Measurements from ENCODE around the gene IL6ST.
"Not testable (repeated sequence)": the region's sequence is repeated elsewhere in the genome, so short reads cannot be mapped to it uniquely, and the experiment has no call there.

IL6ST gene

DNA sequence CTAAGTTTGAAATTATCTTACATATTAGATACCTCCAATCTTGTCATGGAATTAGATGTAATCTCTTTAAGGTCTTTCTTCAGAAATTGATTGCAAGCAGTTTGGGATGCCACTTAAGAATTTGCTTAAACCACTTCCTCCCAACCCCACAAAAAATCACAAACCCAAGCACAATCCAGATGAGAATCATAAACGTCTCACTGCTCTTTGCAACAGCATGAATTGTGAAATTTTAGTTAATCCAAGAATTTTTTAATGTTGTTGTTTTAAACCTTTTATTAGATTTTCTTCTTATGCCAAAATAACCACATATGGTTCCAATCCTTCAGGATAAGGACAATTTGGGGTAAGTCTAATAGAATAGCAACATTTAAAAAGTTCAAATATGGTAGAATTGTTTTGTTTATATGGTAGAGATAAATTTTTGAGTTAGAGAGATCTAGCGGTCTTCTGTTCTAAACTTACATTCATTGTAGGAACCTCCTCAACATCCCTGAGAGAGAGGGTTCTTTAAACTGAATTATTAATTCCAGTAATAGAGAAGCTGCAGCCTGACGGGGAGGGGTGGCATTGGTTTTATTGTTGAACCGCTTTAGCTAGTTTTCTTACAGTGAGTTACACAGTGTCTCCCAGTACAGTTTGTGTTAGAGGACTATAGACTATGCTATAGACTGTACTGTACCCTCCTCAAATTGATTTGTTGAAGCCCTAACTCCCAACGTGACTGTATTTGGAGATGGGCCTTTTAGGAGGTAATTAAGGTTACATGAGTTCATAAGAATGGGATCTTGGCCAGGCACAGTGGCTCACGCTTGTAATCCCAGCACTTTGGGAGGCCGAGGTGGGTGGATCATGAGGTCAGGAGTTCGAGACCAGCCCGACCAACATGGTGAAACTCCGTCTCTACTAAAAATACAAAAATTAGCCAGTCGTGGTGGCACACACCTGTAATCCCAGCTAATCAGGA, 24.8 kb upstream of the IL6ST start:
- ATAC-seq (replicated peaks; ENCODE audit: extremely low read depth, poor library complexity, severe bottlenecking), result no peak
- H3K36me3 Mint-ChIP-seq (ENCODE audit: insufficient read depth), result no peaks in the 10 kb centered on the region
- H3K4me3 Mint-ChIP-seq, result no peak overlapping the region
- DNase-seq (ENCODE audit: low spot score in 2 of 2), result no peak
- H3K4me1 Mint-ChIP-seq, result peaks cover 6% of the 10 kb centered on the region
- no peaks in the 10 kb centered on the region for H3K27me3 Mint-ChIP-seq
- H3K27ac Mint-ChIP-seq (ENCODE audit: low read depth), result no peak overlapping the region
- no peaks in the 10 kb centered on the region for H3K9me3 Mint-ChIP-seq

- DNase-seq (ENCODE audit: low spot score in 2 of 2), result no peak
- H3K4me1 Mint-ChIP-seq, result peaks cover 6% of the 10 kb centered on the region
- no peaks in the 10 kb centered on the region for H3K27me3 Mint-ChIP-seq
- H3K36me3 Mint-ChIP-seq (ENCODE audit: insufficient read depth), result no peaks in the 10 kb centered on the region
- no peak overlapping the region for H3K27ac Mint-ChIP-seq (ENCODE audit: low read depth)
- H3K9me3 Mint-ChIP-seq, result no peaks in the 10 kb centered on the region
- H3K4me3 Mint-ChIP-seq, result no peak overlapping the region
- no peak for ATAC-seq (replicated peaks; ENCODE audit: extremely low read depth, poor library complexity, severe bottlenecking)
Observed at GRCh38 chr5:56018832-56019231, 24.1 kb upstream of the IL6ST start.

- not testable (repeated sequence) for H3K36me3 Mint-ChIP-seq (ENCODE audit: insufficient read depth); DNase-seq (ENCODE audit: low spot score in 2 of 2); H3K27ac Mint-ChIP-seq (ENCODE audit: low read depth); ATAC-seq (replicated peaks; ENCODE audit: extremely low read depth, poor library complexity, severe bottlenecking); H3K27me3 Mint-ChIP-seq; H3K4me3 Mint-ChIP-seq; H3K9me3 Mint-ChIP-seq
- peaks cover 19% of the 10 kb centered on the region for H3K4me1 Mint-ChIP-seq
Observed at GRCh38 chr5:56014701-56015100, 19.9 kb upstream of the IL6ST start.

DNA sequence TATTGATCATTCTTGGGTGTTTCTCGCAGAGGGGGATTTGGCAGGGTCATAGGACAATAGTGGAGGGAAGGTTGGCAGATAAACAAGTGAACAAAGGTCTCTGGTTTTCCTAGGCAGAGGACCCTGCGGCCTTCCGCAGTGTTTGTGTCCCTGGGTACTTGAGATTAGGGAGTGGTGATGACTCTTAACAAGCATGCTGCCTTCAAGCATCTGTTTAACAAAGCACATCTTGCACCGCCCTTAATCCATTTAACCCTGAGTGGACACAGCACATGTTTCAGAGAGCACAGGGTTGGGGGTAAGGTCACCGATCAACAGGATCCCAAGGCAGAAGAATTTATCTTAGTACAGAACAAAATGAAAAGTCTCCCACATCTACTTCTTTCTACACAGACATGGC, 19.2 kb upstream of the IL6ST start:
- ATAC-seq (replicated peaks; ENCODE audit: extremely low read depth, poor library complexity, severe bottlenecking); H3K27me3 Mint-ChIP-seq; H3K36me3 Mint-ChIP-seq (ENCODE audit: insufficient read depth); DNase-seq (ENCODE audit: low spot score in 2 of 2); H3K27ac Mint-ChIP-seq (ENCODE audit: low read depth); H3K4me3 Mint-ChIP-seq; H3K9me3 Mint-ChIP-seq: not testable (repeated sequence)
- H3K4me1 Mint-ChIP-seq, result peaks cover 13% of the 10 kb centered on the region

GRCh38 chr5:56012281-56012963, 17.7 kb upstream of the IL6ST start:
- H3K27ac Mint-ChIP-seq (ENCODE audit: low read depth), result peak overlapping the region; percentile 7
- H3K4me1 Mint-ChIP-seq, result peaks cover 13% of the 10 kb centered on the region

DNA sequence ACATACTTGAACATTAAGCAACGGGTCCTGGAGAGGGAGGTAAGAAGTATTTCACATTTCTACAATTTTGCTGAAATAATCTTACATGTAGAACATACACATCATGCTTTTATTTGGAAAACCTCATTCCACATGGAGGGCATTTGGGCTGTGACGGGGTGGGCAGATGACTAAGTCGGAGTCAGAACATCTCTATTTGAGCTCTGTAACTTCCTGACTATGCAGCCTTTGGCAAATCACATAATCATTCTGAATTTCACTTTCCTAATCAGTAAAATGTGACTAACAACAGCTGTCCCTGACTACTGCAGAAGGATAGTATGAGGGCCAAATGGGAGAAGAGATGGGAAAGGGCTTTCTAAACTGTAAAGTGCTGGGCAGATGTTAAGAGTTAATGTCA, 17.1 kb upstream of the IL6ST start:
- H3K36me3 Mint-ChIP-seq (ENCODE audit: insufficient read depth), result no peaks in the 10 kb centered on the region
- no peak for DNase-seq (ENCODE audit: low spot score in 2 of 2)
- no peak for ATAC-seq (replicated peaks; ENCODE audit: extremely low read depth, poor library complexity, severe bottlenecking)
- H3K9me3 Mint-ChIP-seq, result no peaks in the 10 kb centered on the region
- peaks cover 13% of the 10 kb centered on the region for H3K4me1 Mint-ChIP-seq
- H3K27ac Mint-ChIP-seq (ENCODE audit: low read depth), result peak overlapping the region; percentile 7
- no peaks in the 10 kb centered on the region for H3K27me3 Mint-ChIP-seq
- H3K4me3 Mint-ChIP-seq, result no peak overlapping the region

More at GRCh38 chr5:56012281-56012963, 17.7 kb upstream of the IL6ST start:
- H3K4me3 Mint-ChIP-seq, result no peak overlapping the region
- ATAC-seq (replicated peaks; ENCODE audit: extremely low read depth, poor library complexity, severe bottlenecking), result peak; percentile 90
- DNase-seq (ENCODE audit: low spot score in 2 of 2), result no peak
- no peaks in the 10 kb centered on the region for H3K27me3 Mint-ChIP-seq
- no peaks in the 10 kb centered on the region for H3K36me3 Mint-ChIP-seq (ENCODE audit: insufficient read depth)
- H3K9me3 Mint-ChIP-seq, result no peaks in the 10 kb centered on the region

GRCh38 chr5:56010431-56010830, 15.7 kb upstream of the IL6ST start:
- Mint-ChIP-seq H3K36me3 (ENCODE audit: insufficient read depth) (no peaks in the 10 kb centered on the region), H3K4me3 (no peak overlapping the region), H3K27me3 (no peaks in the 10 kb centered on the region), H3K9me3 (no peaks in the 10 kb centered on the region), H3K27ac (ENCODE audit: low read depth) (peak overlapping the region; percentile 64), H3K4me1 (peaks cover 13% of the 10 kb centered on the region)
- ATAC-seq (replicated peaks; ENCODE audit: extremely low read depth, poor library complexity, severe bottlenecking) (no peak), DNase-seq (ENCODE audit: low spot score in 2 of 2) (no peak)

DNA sequence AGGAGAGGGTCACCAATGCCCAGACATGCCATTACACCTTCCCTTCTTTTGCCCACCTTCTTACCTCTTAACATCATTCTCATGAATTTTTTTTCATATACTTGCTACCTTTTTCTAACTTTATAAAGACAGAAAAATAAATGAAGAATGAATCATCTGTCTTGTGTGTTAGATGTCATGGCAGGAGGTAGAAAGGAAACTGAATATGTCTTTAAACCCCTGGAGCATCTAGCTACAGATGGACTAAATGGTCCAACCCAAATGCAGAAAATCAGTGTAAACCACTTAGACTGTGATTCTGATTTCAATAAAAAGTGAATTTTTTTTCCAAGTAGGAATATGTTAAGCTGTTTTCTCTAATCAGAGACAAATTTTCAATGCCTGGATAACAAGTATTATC, 11.8 kb upstream of the IL6ST start:
- Mint-ChIP-seq H3K27me3 (no peaks in the 10 kb centered on the region), H3K36me3 (ENCODE audit: insufficient read depth) (no peaks in the 10 kb centered on the region), H3K9me3 (no peaks in the 10 kb centered on the region), H3K27ac (ENCODE audit: low read depth) (no peak overlapping the region), H3K4me1 (no peaks in the 10 kb centered on the region), H3K4me3 (no peak overlapping the region)
- DNase-seq (ENCODE audit: low spot score in 2 of 2) (no peak), ATAC-seq (replicated peaks; ENCODE audit: extremely low read depth, poor library complexity, severe bottlenecking) (no peak)

DNA sequence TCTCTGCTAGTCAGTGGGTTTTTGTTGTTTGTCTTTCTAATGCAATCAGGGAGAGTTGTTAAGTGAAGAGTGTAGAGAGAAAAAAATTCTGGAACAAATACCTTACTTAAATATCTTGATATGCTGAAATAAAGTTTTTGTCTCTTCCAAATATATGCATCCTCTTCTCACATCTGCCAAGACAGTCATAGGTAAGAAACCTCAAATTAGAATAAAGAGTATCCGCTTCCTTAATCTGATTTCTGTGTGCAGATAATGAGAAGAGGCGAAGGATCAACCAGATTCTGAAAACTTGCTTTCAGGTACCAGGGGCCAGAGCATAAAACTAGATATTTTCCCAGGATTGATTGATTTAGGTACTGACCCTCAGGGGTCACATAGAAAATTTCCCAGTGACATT, 11.3 kb upstream of the IL6ST start:
- no peaks in the 10 kb centered on the region for H3K36me3 Mint-ChIP-seq (ENCODE audit: insufficient read depth)
- H3K9me3 Mint-ChIP-seq, result no peaks in the 10 kb centered on the region
- H3K27ac Mint-ChIP-seq (ENCODE audit: low read depth), result no peak overlapping the region
- ATAC-seq (replicated peaks; ENCODE audit: extremely low read depth, poor library complexity, severe bottlenecking) (no peak), DNase-seq (ENCODE audit: low spot score in 2 of 2) (no peak)
- H3K4me1 Mint-ChIP-seq, result no peaks in the 10 kb centered on the region
- H3K4me3 Mint-ChIP-seq, result no peak overlapping the region
- no peaks in the 10 kb centered on the region for H3K27me3 Mint-ChIP-seq

- no peaks in the 10 kb centered on the region for H3K36me3 Mint-ChIP-seq (ENCODE audit: insufficient read depth)
- no peaks in the 10 kb centered on the region for H3K4me1 Mint-ChIP-seq
- no peaks in the 10 kb centered on the region for H3K9me3 Mint-ChIP-seq
- DNase-seq (ENCODE audit: low spot score in 2 of 2) (no peak), ATAC-seq (replicated peaks; ENCODE audit: extremely low read depth, poor library complexity, severe bottlenecking) (no peak)
- no peaks in the 10 kb centered on the region for H3K27me3 Mint-ChIP-seq
- H3K4me3 Mint-ChIP-seq, result no peak overlapping the region
- H3K27ac Mint-ChIP-seq (ENCODE audit: low read depth), result no peak overlapping the region
Observed at GRCh38 chr5:56004874-56005273, 10.1 kb upstream of the IL6ST start.

DNA sequence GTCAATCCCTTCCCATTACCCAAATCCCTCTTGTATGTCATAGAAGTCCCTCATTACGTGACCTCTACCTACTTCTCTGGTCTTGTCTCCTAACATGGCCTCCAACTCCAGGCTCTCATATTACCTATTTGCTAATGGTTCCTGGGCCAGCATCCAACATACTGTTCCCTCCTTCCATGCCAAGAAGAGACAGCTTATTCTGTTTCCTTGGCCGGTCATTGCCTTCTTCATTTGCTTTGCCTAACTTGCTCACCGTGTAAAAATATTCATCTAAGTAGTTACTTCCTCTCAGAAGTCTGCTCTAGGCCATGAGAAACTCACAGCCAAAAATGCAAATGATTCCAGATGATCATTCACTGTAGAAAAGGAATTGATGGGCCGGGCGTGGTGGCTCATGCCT, 8.9 kb upstream of the IL6ST start:
- H3K27ac Mint-ChIP-seq (ENCODE audit: low read depth), result no peak overlapping the region
- no peak overlapping the region for H3K4me3 Mint-ChIP-seq
- no peaks in the 10 kb centered on the region for H3K4me1 Mint-ChIP-seq
- no peaks in the 10 kb centered on the region for H3K27me3 Mint-ChIP-seq
- no peak for DNase-seq (ENCODE audit: low spot score in 2 of 2)
- no peaks in the 10 kb centered on the region for H3K9me3 Mint-ChIP-seq
- H3K36me3 Mint-ChIP-seq (ENCODE audit: insufficient read depth), result peaks cover 2% of the 10 kb centered on the region
- ATAC-seq (replicated peaks; ENCODE audit: extremely low read depth, poor library complexity, severe bottlenecking), result no peak

DNA sequence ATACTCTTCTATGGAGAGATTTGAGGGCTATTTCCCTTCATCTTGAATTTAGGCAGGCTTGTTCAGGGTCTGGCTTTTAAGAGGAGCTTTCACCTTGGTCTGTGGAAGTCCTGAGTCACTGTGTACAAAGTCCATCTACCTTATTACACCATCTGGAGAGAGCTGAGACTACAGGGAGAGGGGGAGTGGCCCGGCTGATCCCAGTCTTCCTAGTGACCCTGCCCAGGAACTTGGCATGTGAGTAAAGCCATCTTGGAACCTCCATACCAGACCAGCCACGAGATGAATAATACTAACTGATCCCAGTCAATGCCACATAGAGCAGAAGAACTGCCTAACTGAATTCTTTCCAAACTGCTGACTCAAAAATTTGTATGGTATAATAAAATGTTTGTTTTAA, 8.4 kb upstream of the IL6ST start:
- Mint-ChIP-seq H3K27me3 (no peaks in the 10 kb centered on the region), H3K4me3 (no peak overlapping the region), H3K36me3 (ENCODE audit: insufficient read depth) (peaks cover 2% of the 10 kb centered on the region), H3K4me1 (no peaks in the 10 kb centered on the region), H3K9me3 (no peaks in the 10 kb centered on the region), H3K27ac (ENCODE audit: low read depth) (no peak overlapping the region)
- DNase-seq (ENCODE audit: low spot score in 2 of 2), result no peak
- ATAC-seq (replicated peaks; ENCODE audit: extremely low read depth, poor library complexity, severe bottlenecking), result no peak

DNA sequence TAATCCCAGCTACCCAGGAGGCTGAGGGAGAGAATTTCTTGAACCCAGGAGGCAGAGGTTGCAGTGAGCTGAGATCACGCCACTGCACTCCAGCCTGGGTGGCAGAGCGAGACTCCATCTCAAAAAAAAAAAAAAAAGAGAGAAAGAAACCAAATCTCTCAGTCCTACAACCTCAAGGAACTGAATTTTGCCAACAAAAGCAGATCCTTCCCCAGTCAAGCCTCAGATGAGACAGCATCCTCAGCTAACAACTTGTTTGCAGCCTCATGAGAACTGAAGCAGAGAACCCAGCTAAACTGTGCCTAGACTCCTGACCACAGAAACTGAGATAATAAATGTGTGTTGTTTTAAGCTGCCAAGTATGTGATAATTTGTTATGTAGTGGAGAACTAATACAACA, 7.5 kb upstream of the IL6ST start:
- H3K27me3 Mint-ChIP-seq, result no peaks in the 10 kb centered on the region
- no peaks in the 10 kb centered on the region for H3K4me1 Mint-ChIP-seq

More for the DNA sequence above, 7.5 kb upstream of the IL6ST start:
- Mint-ChIP-seq H3K36me3 (ENCODE audit: insufficient read depth) (peaks cover 4% of the 10 kb centered on the region), H3K9me3 (no peaks in the 10 kb centered on the region), H3K4me3 (no peak overlapping the region), H3K27ac (ENCODE audit: low read depth) (no peak overlapping the region)
- no peak for ATAC-seq (replicated peaks; ENCODE audit: extremely low read depth, poor library complexity, severe bottlenecking)
- no peak for DNase-seq (ENCODE audit: low spot score in 2 of 2)
